ENCODE data around the gene SRCAP.

SRCAP gene

DNA sequence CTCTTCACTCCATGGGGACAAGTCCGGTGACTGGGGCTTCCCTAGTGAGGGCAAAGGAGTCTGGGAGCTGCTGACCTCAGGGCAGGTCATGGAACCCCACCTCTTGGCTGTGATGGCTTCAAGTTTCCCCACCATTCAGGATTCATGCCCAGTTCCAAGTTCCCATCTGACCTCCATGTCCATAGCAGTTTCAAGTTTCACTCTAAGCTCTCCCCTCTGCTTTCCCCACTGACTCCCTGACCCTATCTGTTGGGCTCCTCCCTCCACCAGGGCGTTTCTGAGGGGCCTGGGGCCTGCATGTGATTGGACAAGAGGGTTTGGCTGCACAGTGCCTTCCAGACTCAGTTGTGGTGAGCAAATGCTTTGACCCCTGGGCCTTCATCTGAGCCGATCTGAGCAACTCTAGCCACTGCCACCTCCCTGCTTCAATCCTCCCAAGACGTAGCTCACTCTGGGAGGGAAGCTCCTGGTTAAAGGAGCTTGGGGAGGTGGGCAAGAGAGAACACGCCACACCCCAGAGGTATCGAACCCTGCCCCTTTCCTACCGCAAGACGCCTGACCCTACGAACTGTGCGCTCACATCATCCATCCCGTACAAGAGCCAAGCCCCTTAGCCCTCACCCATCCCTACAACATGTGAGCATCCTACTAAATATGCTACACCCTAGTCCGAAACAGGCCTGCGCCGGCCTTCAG is 79.7 kb downstream of the SRCAP start:
- no peak for TF ChIP-seq TAF1 (IDR thresholded peaks at IDR 0.05; ENCODE audit: low read depth)
- no peak for TF ChIP-seq MAX (IDR thresholded peaks at IDR 0.05)
- TF ChIP-seq, protein P1, sequence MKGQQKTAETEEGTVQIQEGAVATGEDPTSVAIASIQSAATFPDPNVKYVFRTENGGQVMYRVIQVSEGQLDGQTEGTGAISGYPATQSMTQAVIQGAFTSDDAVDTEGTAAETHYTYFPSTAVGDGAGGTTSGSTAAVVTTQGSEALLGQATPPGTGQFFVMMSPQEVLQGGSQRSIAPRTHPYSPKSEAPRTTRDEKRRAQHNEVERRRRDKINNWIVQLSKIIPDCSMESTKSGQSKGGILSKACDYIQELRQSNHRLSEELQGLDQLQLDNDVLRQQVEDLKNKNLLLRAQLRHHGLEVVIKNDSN (IDR thresholded peaks at IDR 0.05): no peak
- no peak for TF ChIP-seq REST (IDR thresholded peaks at IDR 0.05; ENCODE audit: low read depth)
- no peak for TF ChIP-seq CREB1 (IDR thresholded peaks at IDR 0.05; ENCODE audit: low read depth)
- no peak for TF ChIP-seq NFIC (IDR thresholded peaks at IDR 0.05)
- no peak for TF ChIP-seq FOXM1 (IDR thresholded peaks at IDR 0.05; ENCODE audit: borderline replicate concordance, low read depth)
- no peak for TF ChIP-seq ZBTB7A (IDR thresholded peaks at IDR 0.05; ENCODE audit: low read depth)
- TF ChIP-seq TEAD4 (IDR thresholded peaks at IDR 0.05): no peak
- TF ChIP-seq YY1 (IDR thresholded peaks at IDR 0.05; ENCODE audit: low read depth): no peak
- no peak for TF ChIP-seq EP300 (IDR thresholded peaks at IDR 0.05; ENCODE audit: borderline replicate concordance)
- no peak; the same call in 1 of the 2 replicates for TF ChIP-seq RAD21 (IDR thresholded peaks at IDR 0.05; ENCODE audit: low read depth)
- TF ChIP-seq EGR1 (IDR thresholded peaks at IDR 0.05): no peak
- TF ChIP-seq CEBPB (IDR thresholded peaks at IDR 0.05): no peak
- TF ChIP-seq TCF12 (IDR thresholded peaks at IDR 0.05; ENCODE audit: low read depth): no peak

GRCh38 chr16:30779596-30779995 is 80.6 kb downstream of the SRCAP start:
- TF ChIP-seq, protein P1 (IDR thresholded peaks at IDR 0.05): no peak
- no peak for TF ChIP-seq TEAD4 (IDR thresholded peaks at IDR 0.05)
- no peak for TF ChIP-seq RAD21 (IDR thresholded peaks at IDR 0.05; ENCODE audit: low read depth)
- TF ChIP-seq MAX (IDR thresholded peaks at IDR 0.05): no peak
- TF ChIP-seq TCF12 (IDR thresholded peaks at IDR 0.05; ENCODE audit: low read depth): no peak
- TF ChIP-seq NFIC (IDR thresholded peaks at IDR 0.05): no peak
- TF ChIP-seq CEBPB (IDR thresholded peaks at IDR 0.05): no peak
- TF ChIP-seq EP300 (IDR thresholded peaks at IDR 0.05; ENCODE audit: borderline replicate concordance): no peak
- no peak for TF ChIP-seq CREB1 (IDR thresholded peaks at IDR 0.05; ENCODE audit: low read depth)

- TF ChIP-seq CREB1 (IDR thresholded peaks at IDR 0.05; ENCODE audit: low read depth) (no peak), REST (IDR thresholded peaks at IDR 0.05; ENCODE audit: low read depth) (no peak), MAX (IDR thresholded peaks at IDR 0.05) (no peak), CEBPB (IDR thresholded peaks at IDR 0.05) (no peak), TCF12 (IDR thresholded peaks at IDR 0.05; ENCODE audit: low read depth) (no peak), ZBTB7A (IDR thresholded peaks at IDR 0.05; ENCODE audit: low read depth) (no peak), RAD21 (IDR thresholded peaks at IDR 0.05; ENCODE audit: low read depth) (no peak), TAF1 (IDR thresholded peaks at IDR 0.05; ENCODE audit: low read depth) (no peak), EP300 (IDR thresholded peaks at IDR 0.05; ENCODE audit: borderline replicate concordance) (no peak), FOXM1 (IDR thresholded peaks at IDR 0.05; ENCODE audit: borderline replicate concordance, low read depth) (no peak), NFIC (IDR thresholded peaks at IDR 0.05) (no peak), YY1 (IDR thresholded peaks at IDR 0.05; ENCODE audit: low read depth) (no peak), EGR1 (IDR thresholded peaks at IDR 0.05) (no peak), TEAD4 (IDR thresholded peaks at IDR 0.05) (no peak)
- TF ChIP-seq, protein P1 (IDR thresholded peaks at IDR 0.05): no peak
Observed at GRCh38 chr16:30780021-30780420, 81.0 kb downstream of the SRCAP start.

- TF ChIP-seq ZBTB7A (IDR thresholded peaks at IDR 0.05; ENCODE audit: low read depth): no peak
- no peak for TF ChIP-seq EGR1 (IDR thresholded peaks at IDR 0.05)
- TF ChIP-seq RAD21 (IDR thresholded peaks at IDR 0.05; ENCODE audit: low read depth): no peak
- TF ChIP-seq EP300 (IDR thresholded peaks at IDR 0.05; ENCODE audit: borderline replicate concordance): no peak
- no peak for TF ChIP-seq CEBPB (IDR thresholded peaks at IDR 0.05)
- TF ChIP-seq YY1 (IDR thresholded peaks at IDR 0.05; ENCODE audit: low read depth): no peak
- TF ChIP-seq NFIC (IDR thresholded peaks at IDR 0.05): no peak
- no peak for TF ChIP-seq TAF1 (IDR thresholded peaks at IDR 0.05; ENCODE audit: low read depth)
Observed at GRCh38 chr16:30780549-30780948, 81.6 kb downstream of the SRCAP start.

Data from Ishikawa (cell line).